Panc1 (cell line): ENCODE results near the gene FUT7. TPM values are rescaled to one million over a fixed set of nuclear protein-coding genes. Genes with fewer than 3 reads are reported as not detected.

Experiments
- ATAC-seq: fragments of 200-7000 bp; cut with Tn5 transposase; 2 replicates; pipeline ENCODE4 v1.9.1; 2020; ENCODE audit warnings: mild to moderate bottlenecking, moderate library complexity
- BruUV-seq: library from RNA; stranded (reverse); fragments of 400-500 nt; replicated peaks from 2 replicates; lab custom pipeline; 2021; lab: Mats Ljungman, UMichigan
- CTCF ChIA-PET: fragments of 300-600 bp; sonication (Branson Sonifier 250); formaldehyde crosslinking; loops from one replicate; lab custom pipeline; 2022; ENCODE audit warnings: antibody characterized with exemption; lab: Charles Lee
- POLR2A ChIA-PET: fragments of 300-600 bp; sonication (Branson Sonifier 250); formaldehyde crosslinking; loops from one replicate; lab custom pipeline; 2022; ENCODE audit warnings: antibody characterized with exemption; lab: Charles Lee
- DNase-seq: peaks from one replicate; pipeline ENCODE4 v3.0.0-alpha.2; 2010; ENCODE audit warnings: low read depth, low spot score
- H3K27ac ChIP-seq: 2 replicates; pipeline ENCODE4 v1.5.1; 2011; ENCODE audit warnings: mild to moderate bottlenecking, low read length, inconsistent platforms
- H3K27me3 ChIP-seq: fragments of 200-500 bp; sonication (Bioruptor generic); 2 replicates; pipeline ENCODE4 v1.6.0; 2014; ENCODE audit warnings: low read length, inconsistent platforms; ENCODE audit not compliant: control insufficient read depth, insufficient read depth
- H3K36me3 ChIP-seq: fragments of 200-500 bp; sonication (Bioruptor generic); 2 replicates; pipeline ENCODE4 v1.5.1; 2014; ENCODE audit warnings: inconsistent platforms, mild to moderate bottlenecking, low read length, moderate library complexity; ENCODE audit not compliant: control insufficient read depth, insufficient read depth
- H3K4me1 ChIP-seq: 2 replicates; pipeline ENCODE4 v1.5.1; 2011; ENCODE audit warnings: inconsistent platforms, mild to moderate bottlenecking, low read length, moderate library complexity; ENCODE audit not compliant: control insufficient read depth, insufficient read depth
- H3K4me3 ChIP-seq, 2 experiments: 2 replicates each; pipeline ENCODE4 v1.5.1; 2011 to 2012; ENCODE audit warnings: low read depth in 2 of 2, low read length in 2 of 2, mild to moderate bottlenecking in 2 of 2, inconsistent platforms in 1 of 2, moderate library complexity in 1 of 2
- H3K9me3 ChIP-seq: fragments of 200-500 bp; sonication (Bioruptor generic); 2 replicates; pipeline ENCODE4 v1.5.1; 2014; ENCODE audit warnings: low read depth, mild to moderate bottlenecking, inconsistent platforms, low read length, moderate library complexity; ENCODE audit not compliant: control insufficient read depth, insufficient read depth
- CTCF ChIP-seq: fragments of 450-650 bp; IDR thresholded peaks from 2 replicates; pipeline ENCODE4 v1.5.1; 2017; ENCODE audit warnings: mild to moderate bottlenecking
- POLR2AphosphoS5 ChIP-seq: IDR thresholded peaks from 2 replicates; pipeline ENCODE4 v1.6.1; 2012; ENCODE audit warnings: mild to moderate bottlenecking, low read depth, low read length, moderate library complexity
- REST ChIP-seq, 2 experiments: IDR thresholded peaks; 2 replicates each; pipeline ENCODE4 v1.6.1; 2011 to 2012; ENCODE audit warnings: low read depth in 2 of 2, control low read depth in 1 of 2, low read length in 1 of 2, mild to moderate bottlenecking in 1 of 2, moderate library complexity in 1 of 2; ENCODE audit not compliant: insufficient read depth in 1 of 2
- SIN3A ChIP-seq: IDR thresholded peaks from 2 replicates; pipeline ENCODE4 v1.6.1; 2012; ENCODE audit warnings: low read depth, mild to moderate bottlenecking, low read length, moderate library complexity, borderline replicate concordance; ENCODE audit not compliant: insufficient read depth
- TCF7L2 ChIP-seq: IDR thresholded peaks from 2 replicates; pipeline ENCODE4 v1.6.1; 2011; ENCODE audit warnings: mild to moderate bottlenecking, low read depth, low read length, inconsistent platforms
- in situ Hi-C: cut with HindIII; loops from 2 replicates; pipeline ENCODE4 v1.10.0; 2016; ENCODE audit warnings: low sequenced_read_pairs, low pct_unique_long_range_greater_than_20kb
- intact Hi-C: fragments of 100-400 bp; cut with micrococcal nuclease; formaldehyde crosslinking; loops from one replicate; pipeline ENCODE4 v1.10.0; 2022; ENCODE audit not compliant: unreplicated experiment
- total RNA-seq: library from RNA; stranded (reverse); gene quantifications from one replicate; pipeline ENCODE4 v1.2.1, GENCODE V29; 2021; ENCODE audit not compliant: unreplicated experiment

FUT7 gene
- total RNA-seq, 1 experiment from 2014 or later: not detected

- ATAC-seq: no peak
- CTCF ChIA-PET: no interaction called here
- Histone ChIP-seq H3K27ac (peak overlapping the region; percentile 71), H3K36me3 (no peaks in the 10 kb centered on the region; the same call in 1 of the 2 replicates), H3K9me3 (no peaks in the 10 kb centered on the region), H3K4me1 (peaks cover 17% of the 10 kb centered on the region), H3K27me3 (no peaks in the 10 kb centered on the region), H3K4me3 (peak overlapping the region; percentile 68 to 78)
- in situ Hi-C loops (no loop called here), intact Hi-C loops (no loop called here)
- BruUV-seq: TSS peak; percentile 99
- TF ChIP-seq SIN3A (no peak), REST (IDR thresholded peaks at IDR 0.05; ENCODE audit: insufficient read depth in 1 of 2, low read depth in 2 of 2, low read length in 1 of 2) (no peak), POLR2AphosphoS5 (no peak), CTCF (no peak), TCF7L2 (no peak)
- POLR2A ChIA-PET: no interaction called here
- DNase-seq: no peak
These were observed 39.0 kb downstream of the FUT7 start for GRCh38 chr9:136992819-136993369.

GRCh38 chr9:136991993-136992818 lies 39.7 kb downstream of the FUT7 start, which contains the start of gene PAXX:
PAXX (plus strand) TSS chr9:136992422; CDS start chr9:136992444, 22 bp downstream.
- BruUV-seq: no TSS peak
- Histone ChIP-seq H3K4me1 (peaks cover 17% of the 10 kb centered on the region), H3K9me3 (no peaks in the 10 kb centered on the region), H3K36me3 (no peaks in the 10 kb centered on the region; the same call in 1 of the 2 replicates), H3K27ac (peak within 1 kb of the TSS; percentile 77), H3K27me3 (no peaks in the 10 kb centered on the region), H3K4me3 (peak within 1 kb of the TSS; percentile 68 to 78)
- peak; percentile 87 for ATAC-seq
- TF ChIP-seq CTCF (no peak), POLR2AphosphoS5 (no peak), SIN3A (peak; percentile 55; the same call in 1 of the 2 replicates)
- intact Hi-C loops (no loop called here), in situ Hi-C loops (no loop called here)
- CTCF ChIA-PET: interaction anchor here (0.6 kb wide), 1 partner anchor 44 kb away, joined by 4 read pairs; no protein-coding TSS in a partner anchor
- DNase-seq: no peak
- POLR2A ChIA-PET: interaction anchor here (0.6 kb wide), 2 partner anchors 92 to 158 kb away, joined by 7 to 13 read pairs; no protein-coding TSS in a partner anchor
